Activated CD4-positive, CD25-positive, alpha-beta regulatory T cell treated with anti-CD3 and anti-CD28 coated beads, Interleukin-2, amount 50 U/mL, for 72 hours (primary cell): Measurements from ENCODE around the gene DDX17.

Experiments
- DNase-seq: peaks from one replicate; pipeline ENCODE4 v3.0.0; 2021

The DDX17 gene

DNA sequence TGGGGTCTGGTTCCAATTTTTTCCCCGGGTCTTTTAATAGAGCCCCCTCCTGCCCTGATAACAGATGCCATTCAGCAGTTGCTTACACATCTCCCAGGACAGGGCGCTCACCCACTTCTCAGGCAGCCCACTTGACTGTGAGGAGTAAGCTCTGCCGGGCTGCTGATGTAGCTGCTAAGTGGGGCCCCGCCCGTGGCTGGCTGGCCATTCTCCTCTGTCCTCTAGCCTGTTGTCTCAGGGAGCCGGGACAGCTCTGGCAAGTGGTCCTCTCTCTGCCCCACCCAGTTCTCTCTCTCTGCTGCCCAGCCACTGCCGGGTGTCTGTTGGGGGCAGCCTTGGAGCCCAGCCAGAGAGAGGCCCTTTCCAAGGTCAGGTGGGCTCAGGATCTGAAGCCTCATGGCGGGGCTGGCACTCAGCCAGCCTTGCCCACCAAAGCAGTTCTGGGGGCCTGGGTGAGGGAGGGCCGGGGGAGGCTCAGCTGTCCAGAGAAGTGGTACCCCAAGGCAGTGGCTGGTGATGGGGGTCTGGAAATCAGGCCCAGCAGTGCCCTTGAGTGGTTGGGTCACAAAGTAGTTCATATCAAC lies 60.0 kb downstream of the DDX17 start:
- no peak for DNase-seq

DNA sequence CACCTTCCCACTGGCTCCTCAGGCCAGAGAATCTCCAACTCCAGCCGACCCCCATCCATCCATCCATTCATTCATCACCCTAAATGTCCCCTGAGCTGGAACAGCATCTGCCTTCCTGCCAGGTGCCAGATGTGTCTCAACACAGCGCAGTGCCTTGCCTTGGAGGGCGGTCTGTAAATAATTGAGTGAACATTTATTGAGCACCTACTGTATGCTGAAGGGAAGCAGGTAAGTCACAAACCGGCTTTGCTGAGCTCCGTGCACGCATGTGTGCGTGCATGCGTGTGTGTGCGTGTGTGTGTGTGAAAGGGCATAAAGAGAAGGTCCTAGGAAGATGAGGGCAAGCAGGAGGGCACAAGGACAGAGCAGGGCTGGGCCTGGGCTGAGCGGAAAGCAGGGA lies 61.3 kb downstream of the DDX17 start:
- DNase-seq = no peak

- DNase-seq = no peak
Observed at GRCh38 chr22:38443628-38444521, 62.2 kb downstream of the DDX17 start.

- DNase-seq = no peak
Observed at GRCh38 chr22:38442967-38443627, 63.0 kb downstream of the DDX17 start.

- DNase-seq = no peak
Observed at GRCh38 chr22:38441620-38442287, 64.4 kb downstream of the DDX17 start.

GRCh38 chr22:38440747-38441350 lies 65.3 kb downstream of the DDX17 start:
- no peak for DNase-seq

DNA sequence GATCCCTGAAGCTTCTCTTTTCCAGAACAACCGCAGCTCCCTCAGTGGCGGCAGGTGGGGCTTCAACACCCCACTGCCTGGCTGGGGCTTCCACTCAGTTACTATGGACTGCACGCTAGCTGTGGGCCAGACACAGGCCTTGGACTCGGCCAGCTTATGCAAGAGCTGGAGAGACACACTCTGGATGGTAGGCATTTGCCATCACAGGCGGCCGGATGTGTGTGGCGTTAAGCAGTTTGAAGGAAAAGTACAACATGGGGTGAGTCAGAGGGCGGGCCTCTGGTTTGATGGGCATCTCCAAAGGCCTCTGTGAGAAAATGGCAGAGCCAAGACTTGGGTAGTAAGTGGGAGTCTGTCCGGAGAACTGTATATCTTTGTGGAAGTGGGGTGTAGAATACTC lies 68.7 kb downstream of the DDX17 start:
- DNase-seq = no peak

GRCh38 chr22:38436629-38437395 lies 69.3 kb downstream of the DDX17 start:
- no peak for DNase-seq

DNA sequence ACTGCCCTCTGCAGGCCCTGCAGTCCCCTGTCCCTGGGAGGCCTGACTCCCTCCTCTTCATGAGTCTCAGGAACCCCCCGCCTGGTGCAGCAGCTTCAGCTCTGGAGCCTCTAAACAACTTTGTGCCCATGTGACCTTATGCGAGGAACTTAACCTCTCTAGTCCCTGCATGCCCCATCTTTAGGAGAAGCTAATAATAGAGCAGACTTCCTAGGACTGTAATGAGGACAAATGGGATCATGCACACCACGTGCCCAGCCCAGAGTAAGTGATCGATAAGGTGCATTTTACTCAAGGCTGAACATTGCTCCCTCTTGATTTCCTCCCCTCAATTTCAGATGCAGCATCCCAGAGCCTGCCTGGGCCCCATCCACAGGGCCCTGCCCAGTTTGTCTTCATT lies 70.1 kb downstream of the DDX17 start:
- DNase-seq = no peak

GRCh38 chr22:38435010-38435409 lies 71.1 kb downstream of the DDX17 start:
- DNase-seq = no peak

DNA sequence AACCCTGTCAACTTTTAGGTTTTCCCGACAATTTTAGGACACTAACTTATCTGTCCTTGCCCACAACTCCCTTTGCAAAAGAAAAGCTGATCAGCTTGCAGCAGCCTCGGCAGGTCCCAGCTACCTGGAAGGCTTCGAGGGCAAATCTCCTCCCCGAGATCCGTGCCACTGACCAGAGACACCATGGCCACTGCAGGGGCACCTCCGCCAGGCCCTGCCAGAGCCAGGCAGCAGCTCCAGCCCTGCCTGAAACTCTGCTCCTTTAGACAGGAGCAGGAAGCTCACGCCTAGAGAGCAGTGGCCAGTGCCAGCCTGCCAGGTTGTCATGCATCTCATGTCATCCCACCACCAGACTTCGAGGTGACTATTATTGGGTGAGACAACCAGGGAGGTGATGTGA lies 72.2 kb downstream of the DDX17 start:
- DNase-seq = no peak
